Stimulated activated CD4-positive, alpha-beta T cell treated with anti-CD3 and anti-CD28 coated beads, Interleukin-1b, Interleukin-23, amount 100 ng/mL, for 24 hours (primary cell): Measurements from ENCODE around the gene STARD13.

Source experiments
- DNase-seq, 4 experiments: peaks; one replicate each; pipeline ENCODE4 v3.0.0-alpha.2; 2020; ENCODE audit warnings: low read depth in 4 of 4, low spot score in 1 of 4

The STARD13 gene

DNA sequence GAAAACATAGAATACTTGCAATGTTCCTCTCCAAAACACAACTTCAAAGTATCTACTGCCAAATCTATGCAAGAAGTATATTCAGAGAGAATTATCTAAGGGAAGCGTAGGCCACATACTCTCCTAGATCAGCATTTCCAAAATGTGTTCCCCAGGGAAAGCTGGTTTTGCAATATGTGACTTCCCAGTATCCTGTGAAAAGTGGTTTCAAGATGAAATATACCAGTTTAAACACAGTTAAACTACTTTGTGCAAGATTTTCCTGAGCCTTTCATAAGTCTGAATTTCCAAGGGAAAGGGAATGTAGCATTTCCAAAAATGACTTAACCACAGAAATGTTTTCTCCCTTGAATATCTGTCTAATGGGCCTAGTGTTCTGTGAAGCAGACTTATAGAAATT is 7.6 kb downstream of the STARD13 start:
- DNase-seq = no peak

DNA sequence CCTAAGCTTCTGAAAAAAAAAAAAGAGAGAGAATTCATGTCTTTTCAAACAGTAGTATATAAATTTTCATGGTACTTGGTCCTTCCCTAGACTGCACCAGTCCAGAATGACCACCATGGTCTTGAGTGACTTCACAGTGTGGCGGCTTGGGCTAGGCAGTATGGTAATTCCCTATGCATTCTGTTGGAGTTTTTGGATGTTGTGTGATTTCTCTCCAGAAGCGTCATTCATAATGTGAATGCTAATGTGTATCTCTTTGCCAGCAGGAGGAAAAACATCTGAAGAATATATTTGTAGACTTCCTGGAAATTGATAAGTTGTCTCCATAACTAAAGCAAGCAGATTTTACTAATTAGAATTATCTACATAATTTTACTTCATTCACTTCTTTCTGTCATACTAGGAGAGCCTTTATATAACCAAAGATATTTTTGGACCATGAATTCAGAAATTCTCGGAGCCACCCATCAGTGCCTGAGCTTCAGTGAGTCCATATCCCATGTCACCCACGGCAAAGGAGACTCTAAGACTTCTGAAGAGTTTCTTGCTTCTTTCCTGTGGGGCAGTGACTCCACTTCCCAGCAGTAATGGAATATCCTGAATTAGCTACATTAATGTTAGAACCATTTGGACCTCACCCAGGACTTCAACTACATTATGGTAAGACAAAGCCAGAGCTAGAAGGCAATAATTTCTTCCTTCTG is 8.4 kb downstream of the STARD13 start:
- DNase-seq = no peak

DNA sequence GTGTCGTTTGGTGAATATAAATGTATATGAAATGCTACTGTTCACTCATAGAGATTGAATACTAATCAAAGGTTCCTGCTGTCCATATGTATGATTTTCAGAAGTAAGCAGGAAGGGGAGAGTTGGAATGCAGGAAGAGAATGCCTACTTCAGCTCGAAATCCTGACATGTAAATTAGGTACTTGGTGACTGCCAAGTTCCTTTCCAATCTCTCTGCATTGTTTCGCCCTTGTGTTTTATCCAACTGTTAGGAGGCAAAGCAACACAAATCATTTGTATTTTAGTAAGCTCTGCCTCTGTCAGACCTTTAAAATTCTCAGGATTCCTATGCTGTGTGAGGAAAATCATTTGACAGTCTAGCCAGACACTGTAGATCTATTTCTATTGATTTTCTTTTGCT is 9.0 kb downstream of the STARD13 start:
- DNase-seq = no peak

- DNase-seq = no peak
These were observed 9.6 kb downstream of the STARD13 start for GRCh38 chr13:33275916-33276315.

DNA sequence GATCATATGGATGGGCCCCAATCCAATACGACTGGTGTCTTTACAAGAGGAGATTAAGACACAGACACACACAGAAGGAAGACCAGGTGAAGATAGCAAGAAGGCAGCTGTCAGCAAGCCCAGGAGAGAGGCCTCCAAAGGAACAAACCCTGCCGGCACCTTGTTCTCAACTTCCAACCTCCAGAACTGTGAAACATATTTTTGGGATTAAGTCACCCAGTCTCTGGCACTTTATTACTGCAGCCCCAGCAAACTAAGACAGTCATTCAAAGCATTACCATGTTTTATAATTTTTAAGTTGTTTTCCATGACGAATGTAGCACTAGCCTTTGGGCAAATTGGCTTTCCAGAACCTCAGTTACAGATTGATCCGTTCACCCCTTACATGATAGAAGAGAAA is 11.3 kb downstream of the STARD13 start:
- DNase-seq = no peak

DNA sequence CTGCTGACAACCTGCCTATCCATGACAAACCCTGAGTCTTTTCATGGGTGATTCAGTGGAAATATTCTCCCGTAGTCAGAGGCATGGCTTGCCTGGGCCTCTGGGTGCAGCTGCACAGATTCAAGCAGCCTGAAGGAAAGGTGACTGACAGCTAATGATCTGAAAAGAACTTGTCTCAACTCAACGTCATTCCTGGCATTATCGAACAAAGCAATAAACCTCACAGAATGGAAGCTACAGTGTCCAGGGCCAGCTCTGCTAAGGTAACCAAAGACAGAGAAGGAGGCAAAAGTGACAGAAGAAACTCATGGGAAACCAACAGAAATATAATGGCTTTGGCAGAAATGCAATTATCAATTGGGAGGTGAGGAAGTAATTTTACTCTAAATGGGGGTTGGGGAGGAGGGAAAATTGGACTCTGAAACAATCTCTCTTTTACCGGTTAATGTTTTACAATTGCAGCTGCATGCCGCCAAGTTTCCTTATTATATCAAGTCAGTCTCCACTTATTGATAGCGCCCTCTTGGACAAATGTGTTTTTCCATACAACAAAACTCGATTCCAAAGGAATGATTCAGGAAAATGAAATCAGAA is 12.9 kb downstream of the STARD13 start:
- DNase-seq = no peak

DNA sequence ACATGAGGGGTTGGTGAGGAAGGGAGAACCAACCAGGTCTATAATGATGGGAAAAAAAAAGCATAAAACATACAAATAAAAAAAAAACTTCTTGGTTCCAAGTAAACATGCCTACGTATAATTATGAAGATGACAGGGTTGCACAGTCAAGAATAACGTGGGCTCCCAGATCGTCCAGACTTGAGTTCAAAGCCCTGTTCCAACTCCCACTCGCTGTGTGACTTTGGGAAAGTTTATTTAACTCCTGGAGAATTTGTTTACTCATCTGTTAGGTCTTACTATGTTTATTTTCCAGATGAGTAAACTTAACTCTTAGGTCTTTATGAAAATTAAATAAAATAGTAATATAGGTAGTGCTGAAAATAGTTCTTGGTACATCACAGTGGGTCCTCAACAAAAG is 13.8 kb downstream of the STARD13 start:
- no peak for DNase-seq

GRCh38 chr13:33270895-33271538 is 14.5 kb downstream of the STARD13 start:
- no peak for DNase-seq

- DNase-seq = no peak
These were observed 19.9 kb downstream of the STARD13 start for GRCh38 chr13:33265607-33266006.

GRCh38 chr13:33265133-33265532 is 20.4 kb downstream of the STARD13 start:
- no peak for DNase-seq

DNA sequence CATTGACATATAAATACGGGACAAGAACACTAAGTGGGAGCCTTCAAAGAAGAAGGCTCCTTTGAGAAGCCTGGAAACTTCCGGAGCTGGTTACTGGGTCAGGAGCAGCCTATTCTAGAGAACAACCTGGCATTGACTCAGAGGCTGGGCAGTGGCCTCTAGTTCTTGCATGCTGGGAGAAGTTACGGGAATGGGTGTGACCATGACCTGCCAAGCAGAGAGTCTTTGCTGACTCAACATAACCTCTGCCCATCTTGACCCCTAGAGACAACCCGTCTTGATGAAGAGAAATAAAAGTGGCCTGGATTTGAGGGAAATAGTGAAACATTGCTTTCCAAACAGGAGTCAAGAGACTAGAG is 21.0 kb downstream of the STARD13 start:
- DNase-seq = no peak

DNA sequence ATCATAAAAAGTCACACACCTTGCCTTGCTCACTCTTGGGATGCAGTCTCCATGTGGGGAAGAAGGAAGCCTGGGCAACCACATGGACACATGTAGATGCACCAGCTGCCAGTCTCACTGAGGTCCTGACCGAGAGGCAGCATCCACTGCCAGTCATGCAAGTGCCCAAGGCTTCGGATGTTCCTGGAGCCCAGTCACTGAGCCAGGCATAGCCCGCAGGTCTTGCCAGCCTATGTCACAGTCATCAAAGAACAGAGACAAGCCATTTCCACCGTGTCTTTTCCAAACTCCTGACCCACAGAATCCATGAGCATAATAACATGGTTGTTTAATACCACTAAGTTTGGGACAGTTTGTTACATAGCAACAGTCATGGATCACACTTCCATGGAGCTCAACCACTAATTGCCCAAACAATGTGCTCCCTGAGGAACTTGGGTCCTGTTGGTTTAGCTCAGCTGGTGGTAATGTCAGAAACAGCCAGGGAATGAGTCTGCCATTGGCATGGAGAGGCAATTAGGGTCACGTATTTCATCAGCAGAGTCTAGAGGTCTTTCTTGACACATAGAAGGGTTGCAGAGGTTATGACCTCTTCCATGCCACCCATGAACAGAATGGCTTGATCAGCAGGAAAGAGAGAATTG is 21.5 kb downstream of the STARD13 start:
- DNase-seq = no peak

- DNase-seq = no peak
These were observed 22.1 kb downstream of the STARD13 start for GRCh38 chr13:33263484-33263883.

- no peak for DNase-seq
These were observed 22.6 kb downstream of the STARD13 start for GRCh38 chr13:33262997-33263396.

DNA sequence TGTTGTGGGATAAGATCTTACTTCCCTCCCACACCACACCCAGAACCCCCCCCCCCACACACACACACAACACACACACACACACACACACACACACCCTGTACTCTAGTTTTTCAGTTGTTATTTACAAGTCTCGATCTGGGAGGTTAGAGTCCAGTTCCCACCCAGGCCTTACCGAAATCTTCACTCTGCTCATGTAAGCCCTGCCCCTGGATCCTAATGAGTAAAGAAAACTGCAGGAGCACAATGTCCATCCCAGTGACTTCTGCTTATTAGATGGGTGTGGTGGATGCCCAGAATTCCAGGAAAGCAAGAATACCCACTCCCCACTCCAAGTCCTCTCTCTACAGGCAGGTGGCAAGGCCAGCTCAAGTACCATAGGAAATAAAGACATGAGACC is 23.0 kb downstream of the STARD13 start:
- no peak for DNase-seq

- DNase-seq = no peak
These were observed 23.5 kb downstream of the STARD13 start for GRCh38 chr13:33262062-33262487.

GRCh38 chr13:33261387-33262061 is 24.0 kb downstream of the STARD13 start:
- no peak for DNase-seq

DNA sequence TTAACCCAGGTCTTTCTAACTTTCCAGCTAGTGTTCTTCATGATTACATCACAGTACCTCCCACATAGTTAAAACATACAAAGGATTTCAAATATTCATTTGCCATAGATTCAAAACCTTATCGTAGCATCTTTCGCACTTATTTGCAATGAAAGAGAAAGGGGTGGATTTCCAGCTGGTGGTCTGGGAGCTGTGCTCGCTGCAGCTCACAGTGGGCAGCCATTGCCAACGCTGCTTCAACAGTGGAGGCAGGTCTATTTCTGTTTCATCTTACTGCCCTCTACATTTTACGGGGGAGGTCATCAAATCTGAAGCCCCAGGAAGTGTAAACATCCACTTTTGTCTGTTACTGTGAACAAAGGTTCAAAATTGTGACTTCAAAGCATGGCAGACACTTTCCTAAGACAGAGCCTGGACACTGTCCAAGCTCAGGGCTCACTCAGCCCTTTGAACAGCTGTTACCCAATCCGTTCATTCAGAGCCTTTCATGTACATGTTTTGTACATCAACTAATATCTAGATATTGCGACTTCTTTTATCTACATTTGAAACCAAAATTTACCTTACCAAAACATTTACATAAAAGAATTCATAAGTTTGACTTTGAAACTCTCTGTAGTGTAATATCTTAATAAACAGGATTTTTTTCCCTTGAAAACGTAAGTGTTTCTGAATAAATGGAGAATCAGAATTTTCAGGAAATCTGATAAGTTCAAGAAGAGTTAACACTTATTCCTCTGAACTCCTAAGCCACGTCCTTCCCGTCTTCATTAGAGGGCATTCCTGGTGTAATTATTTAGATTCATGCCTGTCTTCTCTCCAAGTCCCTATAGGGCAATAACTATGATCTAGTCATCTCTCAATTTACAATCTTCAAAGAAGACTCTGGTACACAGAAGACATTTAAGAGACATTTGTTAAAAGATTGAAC is 25.1 kb downstream of the STARD13 start:
- no peak for DNase-seq

DNA sequence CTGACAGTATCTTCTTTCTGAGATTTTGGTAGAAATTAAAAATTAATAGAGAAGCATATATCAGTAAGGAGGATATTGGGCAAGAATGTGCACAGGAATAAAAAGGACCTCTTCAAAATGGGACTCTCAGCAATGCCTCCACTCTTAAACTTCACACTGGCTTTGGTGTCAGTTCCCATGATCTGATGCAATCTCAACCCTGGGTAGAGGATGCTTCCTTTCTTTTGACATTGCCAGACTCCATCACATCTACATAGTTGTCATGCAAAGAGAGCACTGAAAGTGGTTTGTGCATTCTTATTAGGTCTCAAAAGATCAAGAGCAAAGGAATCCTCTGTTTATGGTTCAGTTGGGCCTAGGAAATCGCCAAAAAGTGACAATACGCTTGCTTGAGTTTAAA is 26.3 kb downstream of the STARD13 start:
- DNase-seq = no peak

DNA sequence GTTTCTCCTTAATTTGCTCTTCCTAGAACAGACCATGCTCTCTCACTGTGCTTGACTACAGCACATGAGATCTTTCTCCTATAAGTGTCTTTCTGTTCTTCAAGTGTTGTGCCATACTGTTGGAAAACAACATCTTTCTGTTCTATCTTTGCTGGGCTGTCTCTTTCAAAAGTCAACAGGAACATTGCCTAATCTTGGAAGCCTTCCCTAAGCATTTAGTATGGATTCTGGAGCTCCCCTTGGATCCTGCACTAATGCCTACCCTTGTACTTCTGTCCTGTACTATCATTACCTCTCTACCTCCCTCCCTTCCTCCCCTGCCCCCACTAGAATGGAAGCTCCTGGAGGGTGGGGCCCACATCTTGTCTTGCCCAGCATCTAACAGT is 26.8 kb downstream of the STARD13 start:
- DNase-seq = no peak
